Measurements from ENCODE around the gene UBQLN1.

Gene UBQLN1

GRCh38 chr9:83681490-83681889 lies 26.3 kb downstream of the UBQLN1 start:
- DNase-seq = no peak

- no peak for DNase-seq
Observed at GRCh38 chr9:83680233-83680632, 27.5 kb downstream of the UBQLN1 start.

DNA sequence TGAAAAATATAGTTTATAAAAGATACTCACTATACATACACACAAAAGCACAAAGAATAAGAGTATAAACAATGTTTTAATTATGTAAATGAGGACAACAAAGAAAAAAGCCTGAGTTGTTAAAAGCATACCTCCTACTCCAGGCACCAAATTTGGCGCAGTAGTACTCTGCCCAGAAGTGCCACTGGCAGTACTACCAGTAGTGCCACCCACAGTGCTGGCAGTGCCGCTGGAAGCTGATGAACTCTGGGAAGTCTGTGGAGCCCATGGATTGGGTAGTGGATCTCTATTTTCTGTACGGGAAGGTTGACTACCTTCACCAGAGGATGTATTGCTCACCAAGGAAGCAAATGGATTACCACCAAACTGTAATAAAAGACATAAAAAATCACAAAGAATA lies 30.2 kb downstream of the UBQLN1 start:
- DNase-seq = no peak

DNA sequence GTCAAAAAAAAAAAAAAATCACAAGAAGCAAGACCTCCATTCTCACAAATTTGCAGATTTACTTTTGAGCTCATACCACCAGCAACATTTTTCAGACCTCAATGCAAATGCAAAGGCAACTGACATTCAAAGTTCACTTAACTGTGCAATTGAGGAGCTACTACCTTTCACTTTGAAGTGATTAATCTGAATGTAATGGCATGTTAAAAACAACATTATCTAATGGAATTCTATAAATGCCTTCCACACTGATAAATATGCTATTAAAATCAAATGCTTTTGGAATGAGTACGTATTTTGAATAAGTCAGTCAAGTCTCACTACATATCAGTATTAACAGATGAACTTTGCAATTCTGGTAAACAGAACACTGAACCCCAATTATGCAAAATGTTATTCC lies 32.3 kb downstream of the UBQLN1 start:
- DNase-seq = no peak

GRCh38 chr9:83671451-83671850 lies 36.3 kb downstream of the UBQLN1 start:
- DNase-seq = no peak

DNA sequence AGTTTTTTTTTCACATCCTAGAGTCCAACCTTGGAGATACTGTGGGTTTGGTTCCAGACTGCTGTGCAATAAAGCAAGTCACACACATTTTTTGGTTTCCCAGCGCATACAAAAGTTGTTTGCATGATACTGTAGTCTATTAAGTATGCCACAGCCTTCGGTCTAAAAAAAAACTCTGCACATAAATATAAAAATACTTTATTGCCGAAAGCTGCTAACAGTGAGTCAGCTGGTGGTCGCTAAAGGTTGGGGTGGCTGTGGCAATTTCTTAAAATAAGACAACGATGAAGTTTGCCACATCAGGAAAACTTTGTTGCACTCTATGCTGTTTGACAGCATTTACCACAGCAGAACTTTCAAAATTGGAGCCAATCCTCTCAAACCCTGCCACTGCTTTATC lies 37.4 kb downstream of the UBQLN1 start:
- DNase-seq = no peak

DNA sequence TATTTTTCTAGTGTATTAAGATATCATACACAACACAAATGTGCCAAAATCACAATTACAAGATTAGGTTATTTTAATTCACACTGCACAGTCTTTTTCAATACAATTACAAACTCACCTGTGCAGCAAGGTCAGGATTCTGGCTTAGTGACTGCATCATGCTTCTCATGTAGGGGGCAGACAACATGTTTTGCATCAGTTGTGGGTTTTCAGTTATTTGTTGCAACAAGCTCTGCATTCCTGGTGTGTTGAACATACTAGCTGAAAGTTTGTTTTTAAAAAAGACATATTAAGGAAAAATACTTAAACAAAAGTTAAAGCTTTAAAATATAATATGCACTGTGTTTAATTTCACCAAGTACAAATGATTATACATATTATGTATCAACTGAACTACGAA lies 38.7 kb downstream of the UBQLN1 start:
- DNase-seq = no peak

DNA sequence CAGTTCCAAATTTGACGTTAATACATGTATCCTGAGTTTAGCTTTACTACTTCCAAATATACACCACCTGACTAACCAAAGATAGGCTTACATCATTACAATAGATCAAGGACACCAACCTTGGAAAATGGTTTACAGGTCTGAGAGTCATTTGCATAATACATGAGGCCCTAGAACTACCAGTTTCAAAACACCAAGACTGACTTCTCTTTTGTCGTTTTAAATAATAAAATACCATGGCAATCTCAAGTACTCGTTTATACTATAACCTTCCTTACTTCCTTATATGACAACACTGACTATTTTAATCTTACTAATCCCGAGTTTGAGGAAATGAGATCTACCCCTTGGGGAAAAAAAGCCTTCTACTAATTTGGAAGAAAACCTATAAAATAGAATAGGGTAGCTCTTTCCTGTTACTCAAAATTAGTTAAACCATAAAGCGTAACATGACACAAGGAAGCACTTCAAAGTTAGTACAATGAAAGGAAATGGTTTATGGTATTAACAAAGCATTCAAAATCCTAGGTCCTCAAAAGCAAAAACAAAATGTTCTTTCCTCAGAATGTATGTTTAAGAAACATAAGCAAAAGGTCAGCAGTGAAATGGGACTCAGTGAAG lies 42.1 kb downstream of the UBQLN1 start:
- DNase-seq = no peak

- no peak for DNase-seq
Observed at GRCh38 chr9:83662933-83663332, 44.8 kb downstream of the UBQLN1 start.

- no peak for DNase-seq
Observed at GRCh38 chr9:83656952-83657351, 50.8 kb downstream of the UBQLN1 start.

GRCh38 chr9:83656032-83656680 lies 51.6 kb downstream of the UBQLN1 start:
- no peak for DNase-seq

DNA sequence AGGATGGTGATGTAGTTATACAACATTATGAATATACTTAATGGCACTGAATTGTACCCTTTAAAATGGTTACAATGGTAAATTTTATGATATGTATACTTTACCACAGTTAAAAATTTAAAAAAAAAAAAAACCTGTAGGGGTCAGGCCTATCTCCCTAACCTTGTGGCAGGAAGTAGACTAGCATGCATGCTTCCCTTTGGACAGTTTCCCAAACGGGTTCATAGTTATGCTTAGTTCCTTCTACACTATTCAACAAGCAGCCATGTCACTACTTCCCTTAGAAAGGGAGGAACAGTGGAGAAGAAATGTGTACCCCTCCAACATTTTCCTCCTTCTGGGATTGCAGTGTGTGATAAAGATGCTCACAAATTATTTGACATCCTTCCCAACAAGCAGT lies 52.3 kb downstream of the UBQLN1 start:
- no peak for DNase-seq

- DNase-seq = no peak
Observed at GRCh38 chr9:83652433-83652832, 55.3 kb downstream of the UBQLN1 start.

DNA sequence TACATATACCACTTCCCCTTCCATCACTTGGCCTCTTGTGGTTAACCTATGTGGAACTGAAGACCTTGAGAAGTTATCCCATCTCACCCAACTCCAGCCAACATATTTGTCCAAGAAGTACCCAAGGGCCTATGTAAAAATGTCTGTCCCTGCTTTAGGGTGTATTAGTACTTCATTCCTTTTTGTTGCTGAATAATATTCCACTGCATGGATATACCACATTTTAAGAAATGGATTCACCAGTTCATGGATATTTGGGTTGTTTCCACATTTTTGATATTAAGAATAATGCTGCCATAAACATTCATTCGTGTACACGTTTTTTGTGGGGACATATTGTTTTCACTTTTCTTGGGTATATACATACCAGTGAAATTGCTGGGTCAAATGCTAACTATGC lies 56.2 kb downstream of the UBQLN1 start:
- DNase-seq = no peak

GRCh38 chr9:83649515-83649914 lies 58.2 kb downstream of the UBQLN1 start:
- no peak for DNase-seq

GRCh38 chr9:83649080-83649479 lies 58.7 kb downstream of the UBQLN1 start:
- no peak for DNase-seq

DNA sequence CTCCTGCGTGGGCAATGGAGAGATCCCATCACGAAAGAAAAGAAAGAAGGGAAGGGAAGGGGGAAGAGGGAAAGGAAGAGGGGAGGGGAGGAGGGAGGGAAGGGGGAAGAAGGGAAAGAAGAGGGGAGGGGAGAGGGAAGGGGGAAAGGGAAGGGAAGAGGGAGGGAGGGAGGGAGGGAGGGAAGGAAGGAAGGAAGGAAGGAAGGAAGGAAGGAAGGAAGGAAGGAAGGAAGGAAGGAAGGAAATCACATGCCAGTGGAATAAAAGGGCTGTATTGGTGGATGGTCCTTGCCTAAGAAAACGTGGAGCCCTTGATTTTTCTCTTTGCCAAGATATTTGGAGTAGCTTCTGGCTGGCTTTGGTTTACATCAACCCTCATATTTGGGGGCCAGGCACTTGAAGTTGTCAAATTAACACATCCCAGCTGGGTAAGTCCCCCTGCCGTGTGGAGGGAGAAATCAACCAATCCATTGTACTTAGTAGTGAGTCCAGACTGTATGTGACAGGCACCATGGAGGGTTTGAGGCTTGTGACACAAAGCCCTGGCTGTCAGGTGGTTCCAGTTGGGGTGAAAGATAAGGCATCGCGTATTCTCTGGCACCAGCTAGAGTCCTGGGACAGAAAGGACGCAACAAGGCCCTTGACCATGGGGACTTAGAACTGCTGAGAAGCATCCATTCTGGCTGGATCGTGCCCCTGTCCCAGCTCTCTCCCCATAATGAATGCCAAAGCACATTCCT lies 61.1 kb downstream of the UBQLN1 start:
- no peak for DNase-seq

- DNase-seq = no peak
Observed at GRCh38 chr9:83642793-83643192, 65.0 kb downstream of the UBQLN1 start.

DNA sequence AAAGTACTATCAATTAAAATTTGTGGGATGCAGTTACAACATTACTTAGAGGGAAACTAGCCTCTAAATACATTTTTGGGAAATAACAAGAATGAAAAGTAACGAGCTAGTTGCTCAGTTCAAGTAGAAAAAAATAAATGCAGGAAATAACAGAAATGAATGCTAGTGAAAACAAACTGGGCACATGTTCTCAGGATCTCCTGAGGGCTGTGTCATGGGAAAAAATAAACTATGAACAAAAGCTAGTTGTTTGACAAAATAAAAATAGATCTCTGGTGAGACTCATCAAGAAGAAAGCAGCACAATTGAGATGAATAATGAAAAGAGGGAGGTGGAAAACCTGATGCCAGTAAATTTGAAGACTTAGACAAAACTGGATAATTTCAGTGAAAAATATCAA lies 68.5 kb downstream of the UBQLN1 start:
- no peak for DNase-seq

DNA sequence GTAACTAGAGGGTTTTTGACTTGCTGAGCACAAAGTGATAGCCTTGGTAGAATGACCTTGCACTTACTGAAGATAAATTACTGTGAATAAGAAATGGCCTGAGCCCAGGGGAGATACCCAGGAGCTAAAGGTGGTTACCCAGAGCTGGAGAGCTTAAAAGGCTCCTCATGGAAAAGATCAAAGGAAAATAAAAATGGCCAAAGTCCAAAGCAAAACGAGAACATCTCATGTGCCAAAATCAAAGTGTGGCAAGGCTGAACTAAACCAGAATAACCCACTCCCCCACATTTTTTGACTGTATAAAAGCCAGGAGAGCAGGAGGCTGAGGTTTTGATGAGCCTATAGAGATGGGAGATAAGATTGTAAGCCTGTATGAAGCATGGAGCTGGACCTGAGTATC lies 70.4 kb downstream of the UBQLN1 start:
- DNase-seq = no peak

GRCh38 chr9:83636813-83637212 lies 70.9 kb downstream of the UBQLN1 start:
- no peak for DNase-seq

- DNase-seq = no peak
Observed at GRCh38 chr9:83633676-83634075, 74.1 kb downstream of the UBQLN1 start.

DNA sequence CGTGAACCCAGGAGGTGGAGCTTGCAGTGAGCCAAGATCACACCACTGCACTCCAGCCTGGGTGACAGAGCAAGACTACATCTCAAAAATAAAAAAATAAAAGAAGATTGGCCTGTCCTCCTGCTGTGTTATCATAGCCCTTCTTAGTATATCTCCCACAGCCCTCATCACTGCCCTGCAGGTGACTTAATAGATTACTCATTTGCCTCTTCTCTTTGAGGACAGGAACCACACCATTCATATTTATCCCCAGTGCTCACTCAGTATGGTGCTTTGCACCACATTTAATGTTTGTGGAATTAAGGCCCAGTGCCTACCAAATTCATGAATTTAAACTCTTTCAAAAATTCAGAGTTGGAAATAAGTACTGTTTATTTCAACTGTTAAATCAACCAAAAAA lies 74.5 kb downstream of the UBQLN1 start:
- DNase-seq = no peak

GRCh38 chr9:83630938-83631457 lies 76.8 kb downstream of the UBQLN1 start:
- DNase-seq = no peak
